ENCODE measurements around the gene CRYGC. TPM values are rescaled to one million over a fixed set of nuclear protein-coding genes. Genes with fewer than 3 reads are reported as not detected.
A peak's percentile ranks its signal among the peaks of the same experiment; 100 is the strongest.

Gene CRYGC
- 0.17 TPM in 1 of 2 replicates, not detected in the other for total RNA-seq (2014; rRNA removed; shearing (Covaris generic))
- polyA plus RNA-seq (2015; cell fraction: cytosol; rRNA removed), result not detected in 2 replicates
- not detected in 2 replicates for polyA plus RNA-seq (2015; cell fraction: nucleus; rRNA removed)

DNA sequence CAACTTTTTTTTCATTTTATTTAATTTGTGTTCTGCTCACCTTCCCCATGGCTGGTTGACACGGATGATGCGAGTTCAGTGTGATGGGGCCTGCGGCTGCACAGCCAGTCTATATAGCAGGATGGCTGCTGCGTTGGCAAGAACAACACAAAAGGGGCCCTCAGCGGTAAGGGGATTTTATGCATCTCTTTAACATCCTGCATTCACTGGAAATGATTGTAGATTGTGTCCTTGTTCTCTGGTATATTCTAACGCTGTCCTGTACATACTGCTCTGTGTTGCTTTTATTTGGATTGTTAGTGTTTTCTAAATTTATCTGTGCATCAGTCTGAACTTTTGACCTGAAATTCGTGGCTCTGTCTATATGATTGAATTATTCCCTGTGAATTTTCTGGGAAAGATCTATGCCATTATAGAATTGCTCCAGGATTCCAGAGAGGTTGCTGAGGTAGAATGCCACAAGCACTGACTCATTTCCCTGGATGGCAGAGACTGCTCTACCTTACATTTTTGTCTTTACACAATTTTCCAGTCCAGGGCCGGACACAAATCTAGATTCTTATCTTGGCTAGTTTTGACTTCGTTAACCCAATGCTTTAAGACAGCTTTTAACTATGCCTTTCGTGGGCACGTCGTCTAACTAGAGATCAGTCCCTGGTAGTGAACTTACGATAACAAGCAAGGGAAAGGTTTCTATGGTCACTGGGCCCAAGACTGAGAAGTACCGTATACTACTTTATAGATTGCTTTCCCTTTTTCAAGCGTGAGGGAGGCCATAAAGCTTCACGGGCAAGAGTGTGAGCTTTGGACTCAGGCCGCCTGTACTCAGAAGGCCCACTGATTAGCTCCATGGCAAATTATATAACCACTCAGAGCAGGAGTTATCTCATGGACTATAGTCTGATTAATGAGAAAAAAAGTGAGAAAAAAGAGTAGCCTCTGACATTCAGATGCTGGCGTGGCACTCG lies at the start of gene CRYGC:
Gene CRYGC, minus strand, starts transcription at position 85 of the 968 bp plus-strand sequence. Its CDS starts 36 bp downstream, at position 49.
- DNase-seq (ENCODE audit: low read depth), result peak; percentile 57

DNA sequence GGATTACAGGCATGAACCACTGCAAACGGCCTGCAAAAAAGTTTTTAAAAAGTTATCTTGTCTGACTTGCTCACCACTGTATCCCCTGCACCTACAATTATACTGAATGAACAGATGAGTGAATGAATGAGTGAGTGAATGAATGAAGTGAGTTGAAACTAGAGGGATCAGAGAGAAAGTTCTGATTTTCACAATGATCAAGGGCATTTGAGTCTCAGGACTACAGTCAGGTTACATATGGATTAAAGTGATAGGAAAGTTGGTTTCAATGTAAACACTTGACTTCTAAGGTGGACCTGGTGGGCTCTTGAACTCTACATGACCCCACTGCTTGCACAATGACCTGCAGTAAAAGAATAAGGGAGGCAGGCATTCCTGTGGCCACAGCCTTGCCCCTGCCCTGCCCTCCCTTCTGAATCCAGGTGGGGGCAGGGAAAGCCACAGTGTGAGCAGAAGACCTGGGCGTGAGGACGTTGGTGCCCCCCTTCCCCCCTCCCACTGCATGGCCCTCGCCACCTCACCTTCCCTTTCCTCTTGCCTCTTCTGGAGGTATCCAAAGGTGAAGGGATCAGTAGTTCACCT lies 49.5 kb upstream of the CRYGC start:
- peak; percentile 13 for DNase-seq (ENCODE audit: low read depth)

GRCh38 chr2:208175840-208176153 lies 46.2 kb upstream of the CRYGC start:
- no peak for DNase-seq (ENCODE audit: low read depth)

DNA sequence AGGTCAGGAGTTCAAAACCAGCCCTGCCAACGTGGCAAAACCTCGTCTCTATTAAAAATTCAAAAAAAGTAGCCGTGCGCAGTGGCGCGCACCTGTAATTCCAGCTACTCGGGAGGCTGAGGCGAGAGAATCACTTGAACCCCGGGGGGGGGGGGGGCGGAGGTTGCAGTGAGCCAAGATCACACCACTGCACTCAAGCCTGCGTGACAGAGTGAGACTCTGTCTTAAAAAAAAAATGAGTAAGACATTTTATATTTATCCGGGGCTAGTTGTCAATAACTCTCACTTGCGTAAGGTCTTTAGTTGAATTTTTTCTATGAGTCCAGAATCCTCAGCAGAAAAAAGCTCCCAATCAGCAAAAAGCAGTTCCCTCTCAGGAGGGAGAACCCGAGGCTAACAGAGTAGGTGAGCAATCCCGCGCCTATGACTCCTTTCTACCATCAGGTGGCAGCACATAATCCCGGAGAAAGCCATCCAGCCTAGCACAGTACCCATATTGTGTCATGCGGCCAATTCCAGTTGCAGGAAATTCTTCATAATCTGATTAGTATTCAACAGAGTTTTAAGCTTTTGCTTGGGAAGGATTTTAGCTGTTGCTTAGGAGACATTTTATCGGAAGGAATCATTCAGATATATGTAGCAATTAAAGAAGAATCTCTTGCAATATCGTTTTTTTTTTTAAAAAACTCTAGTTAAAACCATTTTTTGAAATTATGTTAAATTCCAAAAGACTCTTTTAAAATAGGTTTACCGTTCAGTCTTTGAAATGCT lies 45.6 kb upstream of the CRYGC start:
- peak; percentile 82 for DNase-seq (ENCODE audit: low read depth)

DNA sequence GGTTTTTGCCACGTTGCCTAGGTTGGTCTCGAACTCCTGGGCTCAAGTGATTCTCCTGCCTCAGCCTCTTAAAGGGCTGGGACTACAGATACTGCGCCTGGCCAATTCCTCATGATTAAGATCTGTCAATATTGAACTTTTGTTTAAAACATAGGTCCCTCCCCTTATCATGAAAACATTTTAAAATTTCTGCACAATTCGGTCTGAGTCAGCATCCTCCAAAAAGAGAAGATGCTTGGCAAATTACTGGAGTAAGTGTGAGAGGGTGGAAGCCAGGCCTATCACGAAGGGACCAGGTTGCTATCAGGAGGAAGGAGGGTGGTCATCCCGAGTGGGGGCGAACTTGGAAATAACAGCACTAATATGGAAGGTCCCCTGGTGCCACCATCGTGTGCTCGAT lies 44.5 kb upstream of the CRYGC start:
- no peak for DNase-seq (ENCODE audit: low read depth)

DNA sequence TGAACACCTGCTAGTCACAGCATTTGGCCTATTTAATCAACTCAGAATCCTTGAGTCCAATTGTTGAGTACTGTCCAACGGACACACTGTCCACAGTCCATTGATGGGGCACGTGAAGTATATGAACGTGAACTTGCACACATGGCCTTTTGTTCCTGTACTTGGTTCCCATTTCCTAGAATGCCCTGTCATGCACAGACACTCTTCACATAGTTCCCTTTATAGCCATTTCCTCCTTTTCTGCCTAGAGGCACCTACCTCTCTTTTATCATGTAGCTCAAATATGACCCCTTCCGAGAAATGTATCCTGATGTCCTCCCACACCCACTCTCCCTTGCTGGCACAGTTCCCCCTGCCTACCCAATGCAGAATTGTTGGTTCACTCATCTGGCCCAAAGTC lies 42.5 kb upstream of the CRYGC start:
- DNase-seq (ENCODE audit: low read depth), result no peak

DNA sequence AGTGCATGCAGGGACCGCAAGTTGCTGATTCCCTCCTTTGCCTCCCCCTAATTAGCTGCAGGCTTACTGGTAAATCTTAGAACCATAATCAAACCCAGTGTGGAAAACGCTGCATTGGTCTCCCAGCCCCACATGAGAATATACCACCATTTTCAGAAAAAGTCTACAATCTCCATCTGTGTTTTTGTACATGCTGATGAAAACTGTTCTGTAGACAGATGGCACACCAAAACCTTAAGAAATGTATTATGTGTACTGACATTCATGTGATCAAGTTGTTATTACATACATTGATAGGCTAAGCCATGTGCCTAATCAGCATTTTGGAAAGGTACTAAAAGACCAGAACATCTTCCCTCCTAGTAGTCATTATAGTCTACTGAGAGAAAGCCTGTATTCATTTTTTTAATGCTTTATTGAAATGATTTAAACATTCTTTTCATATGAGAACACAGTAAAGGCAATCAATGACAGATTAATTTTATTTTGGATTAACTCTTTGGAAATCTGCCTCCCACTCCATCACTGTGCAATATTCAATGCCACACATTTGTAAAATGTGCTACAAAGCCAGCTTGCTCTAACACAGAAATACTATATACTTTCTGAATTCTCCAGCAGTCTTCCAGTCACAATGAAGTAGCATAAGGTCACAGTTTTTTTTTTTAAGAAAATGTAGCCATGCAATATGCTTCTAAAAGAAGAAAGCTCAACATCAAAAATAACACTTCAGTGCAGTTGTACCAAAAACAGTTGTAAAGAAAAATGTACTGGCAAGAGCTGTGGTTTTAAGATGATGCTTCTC lies 35.5 kb upstream of the CRYGC start:
- DNase-seq (ENCODE audit: low read depth), result no peak

DNA sequence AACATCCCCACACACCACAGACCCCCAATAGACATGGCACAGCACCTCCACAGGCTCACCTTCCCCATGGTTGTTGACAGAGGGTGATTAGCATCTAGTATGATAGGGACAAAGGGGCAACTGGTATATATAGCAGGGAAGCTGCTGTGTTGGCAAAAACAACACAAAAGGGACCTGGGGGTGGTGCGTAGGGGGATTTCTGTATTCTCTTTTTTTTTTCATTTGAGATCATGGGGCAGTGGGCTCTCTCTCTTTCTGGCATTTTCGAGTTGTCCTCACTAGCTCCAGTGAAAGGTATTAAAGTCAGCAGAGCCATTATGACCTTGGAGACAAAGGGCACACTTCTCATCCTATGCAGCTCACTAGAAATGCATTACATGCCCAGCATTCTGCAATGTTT lies 33.9 kb upstream of the CRYGC start, which contains the start of gene CRYGA:
Gene CRYGA, minus strand, starts transcription at position 101 of the 400 bp plus-strand sequence. Its CDS starts 33 bp downstream, at position 68.
- no peak for DNase-seq (ENCODE audit: low read depth)

DNA sequence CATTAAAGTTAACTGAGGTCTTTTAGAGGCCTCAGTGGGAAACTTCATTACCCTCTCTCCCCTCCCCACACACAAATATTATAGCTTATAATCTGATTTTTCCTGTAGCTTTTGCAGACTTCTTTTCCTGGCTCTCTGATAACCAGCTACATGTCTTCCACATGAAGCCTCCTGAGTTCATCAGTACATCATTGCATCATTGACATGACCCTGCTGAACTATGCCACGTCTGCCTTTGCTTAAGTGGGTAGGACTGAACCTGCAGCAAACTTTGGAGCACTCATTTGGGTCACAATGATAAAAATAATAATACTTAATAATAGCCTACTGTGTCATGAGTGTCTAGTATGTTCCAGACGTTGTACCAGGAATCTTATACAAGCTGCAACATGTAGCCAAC lies 26.8 kb upstream of the CRYGC start:
- DNase-seq (ENCODE audit: low read depth), result no peak

DNA sequence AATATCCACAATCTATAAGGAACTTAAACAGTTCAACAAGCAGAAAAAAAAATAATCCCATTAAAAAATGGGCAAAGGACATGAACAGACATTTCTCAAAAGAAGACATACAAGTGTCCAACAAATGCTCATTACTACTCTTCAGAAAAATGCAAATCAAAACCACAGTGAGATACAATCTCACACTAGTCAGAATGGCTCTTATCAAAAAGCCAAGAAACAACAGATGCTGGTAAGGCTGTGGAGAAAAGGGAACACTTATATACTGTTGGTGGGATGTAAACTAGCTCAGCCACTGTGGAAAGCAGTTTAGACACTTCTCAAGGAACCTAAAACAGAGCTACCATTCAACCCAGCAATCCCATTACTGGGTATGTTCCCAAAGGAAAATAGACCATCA lies 23.5 kb upstream of the CRYGC start:
- DNase-seq (ENCODE audit: low read depth), result no peak

- DNase-seq (ENCODE audit: low read depth), result no peak
Measured at GRCh38 chr2:208150956-208151355, 21.3 kb upstream of the CRYGC start.

DNA sequence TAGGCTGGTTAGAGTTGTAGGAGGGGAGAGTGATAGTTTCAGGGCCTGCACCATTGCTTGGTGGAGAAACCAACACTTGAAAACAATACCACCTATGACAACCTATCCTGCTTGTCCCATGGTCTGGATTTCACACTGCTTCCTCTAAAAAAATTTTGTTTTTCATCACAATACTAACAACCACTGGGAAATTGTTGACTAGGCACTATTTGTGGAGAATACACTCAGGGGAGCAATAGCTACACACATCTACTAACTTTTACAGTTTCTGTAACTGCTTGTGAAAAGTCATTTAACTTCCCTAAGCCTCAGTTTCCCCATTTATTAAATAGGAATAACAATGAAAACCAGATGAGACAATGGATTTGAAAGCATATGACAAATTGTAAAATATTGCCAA lies 20.5 kb upstream of the CRYGC start:
- DNase-seq (ENCODE audit: low read depth), result no peak

DNA sequence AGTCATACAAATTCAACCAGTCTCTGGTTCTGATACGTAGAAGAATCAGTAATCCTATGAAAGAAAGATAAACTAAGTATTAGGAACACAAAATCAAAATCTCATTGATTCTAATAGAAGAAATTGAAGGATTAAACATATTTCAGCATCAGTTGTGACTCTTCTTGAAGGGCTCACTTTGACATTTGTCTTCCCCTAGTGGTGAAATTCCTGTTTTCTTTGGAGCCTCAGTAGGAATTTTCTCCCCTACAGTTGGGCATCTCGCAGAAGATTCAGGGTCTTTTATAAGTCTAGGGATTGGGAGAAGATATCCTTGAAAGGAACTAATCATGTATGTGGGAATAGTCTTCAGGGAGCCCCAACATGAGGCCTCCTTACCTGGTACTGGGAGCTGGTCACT lies 19.2 kb upstream of the CRYGC start:
- no peak for DNase-seq (ENCODE audit: low read depth)

GRCh38 chr2:208147759-208148158 lies 18.1 kb upstream of the CRYGC start:
- no peak for DNase-seq (ENCODE audit: low read depth)

DNA sequence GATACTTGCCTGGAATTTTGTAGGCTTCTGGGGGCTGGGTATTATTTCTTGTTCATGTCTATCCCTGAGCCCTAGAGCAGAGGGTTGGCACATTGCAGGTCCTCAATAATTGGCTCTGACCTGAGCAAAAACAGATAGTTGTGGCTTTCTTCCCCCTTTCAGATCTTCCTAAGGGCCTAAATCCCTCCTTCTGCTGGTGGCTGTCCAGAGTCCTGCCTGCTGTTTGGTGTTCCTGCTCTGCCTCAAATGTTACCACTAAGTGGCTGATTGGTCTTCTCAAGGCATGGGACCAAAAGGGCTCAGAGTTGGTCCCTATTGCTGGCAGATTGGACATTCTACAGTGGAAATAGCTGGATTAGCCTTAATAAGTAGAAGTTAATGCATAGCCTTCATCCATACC lies 17.4 kb upstream of the CRYGC start:
- no peak for DNase-seq (ENCODE audit: low read depth)

DNA sequence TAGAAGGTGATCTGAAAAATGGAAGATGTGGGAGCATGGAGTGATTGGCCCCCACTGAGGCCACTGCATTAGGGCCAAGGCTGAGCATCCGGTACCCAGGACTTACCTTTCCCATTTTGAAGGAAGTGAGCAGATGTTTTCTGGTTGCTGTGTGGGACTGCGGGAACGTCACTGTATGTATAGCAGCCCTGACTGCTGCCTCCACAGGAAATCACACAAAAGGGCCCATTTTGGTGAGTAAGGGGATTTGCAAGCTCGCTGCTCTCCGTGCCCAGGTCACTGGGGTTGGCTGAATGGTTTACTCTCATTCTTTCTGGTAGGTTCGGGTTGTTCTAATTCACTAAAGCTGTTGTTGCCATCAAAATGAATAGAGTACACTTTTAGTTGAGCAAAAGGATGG lies 16.4 kb upstream of the CRYGC start, which contains the start of gene CRYGB:
Gene CRYGB, minus strand, starts transcription at position 153 of the 400 bp plus-strand sequence. Its CDS starts 38 bp downstream, at position 115.
- no peak for DNase-seq (ENCODE audit: low read depth)

DNA sequence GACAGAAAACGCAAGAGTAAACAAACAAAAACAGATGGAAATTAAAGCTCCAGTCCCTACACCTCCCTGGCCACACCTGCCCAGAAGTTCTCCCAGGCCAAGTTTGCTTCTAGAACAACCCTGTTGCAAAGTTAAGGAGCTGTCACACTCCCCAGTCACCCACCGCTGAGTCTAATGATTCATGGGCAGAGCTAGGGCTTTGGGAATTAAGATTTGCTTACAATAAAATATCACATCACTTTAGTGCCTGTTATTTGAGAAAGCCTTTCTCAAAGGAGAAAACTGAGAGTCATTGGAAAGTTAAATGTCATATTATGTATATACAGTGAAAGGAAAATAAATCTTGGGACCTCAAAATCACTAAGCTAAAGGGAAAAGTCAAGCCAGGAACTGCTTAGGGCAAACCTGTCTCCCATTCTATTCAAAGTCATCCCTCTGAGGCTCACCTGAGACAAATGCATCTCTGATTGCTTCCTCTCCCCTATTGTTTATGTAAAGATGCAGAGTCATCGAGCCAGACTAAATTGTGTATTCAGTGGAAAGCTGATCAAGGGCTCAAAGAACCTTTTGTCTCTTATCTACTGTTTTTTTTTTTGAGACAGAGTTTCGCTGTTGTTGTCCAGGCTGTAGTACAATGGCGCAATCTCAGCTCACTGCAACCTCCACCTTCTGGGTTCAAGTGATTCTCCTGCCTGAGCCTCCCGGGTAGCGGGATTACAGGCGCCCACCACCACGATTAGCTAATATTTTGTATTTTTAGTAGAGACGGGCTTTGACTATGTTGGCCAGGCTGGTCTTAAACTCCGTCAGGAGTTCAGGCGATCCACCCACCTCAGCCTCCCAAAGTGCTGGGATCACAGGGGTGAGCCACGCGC lies 13.5 kb upstream of the CRYGC start:
- no peak for DNase-seq (ENCODE audit: low read depth)

- no peak for DNase-seq (ENCODE audit: low read depth)
Measured at GRCh38 chr2:208142240-208142924, 12.8 kb upstream of the CRYGC start.

GRCh38 chr2:208139447-208139846 lies 9.8 kb upstream of the CRYGC start:
- DNase-seq (ENCODE audit: low read depth), result no peak

Data from HT1080 (cell line).